ENCODE measurements around the gene TP53AIP1.

TP53AIP1 gene

GRCh38 chr11:128947773-128948172 lies 5.1 kb upstream of the TP53AIP1 start:
- in situ Hi-C loops (cut with MboI; ENCODE audit: low sequenced_read_pairs): no loop called here

DNA sequence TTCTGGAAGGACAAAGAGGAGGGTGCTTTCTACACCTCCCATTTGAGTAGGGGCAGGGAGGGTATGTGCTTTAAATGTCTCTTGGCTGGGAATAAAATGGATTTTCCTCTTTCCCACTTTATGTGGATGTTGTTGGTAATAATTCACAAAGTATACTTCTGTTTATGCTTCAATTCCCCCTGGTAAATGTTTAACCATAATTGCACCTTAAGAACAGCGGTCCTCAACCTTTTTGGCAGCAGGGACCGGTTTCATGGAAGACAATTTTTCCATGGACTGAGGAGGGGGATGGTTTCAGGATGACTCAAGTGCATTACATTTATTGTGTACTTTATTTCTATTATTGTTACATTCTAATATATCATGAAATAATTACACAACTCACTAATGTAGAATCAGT lies 4.0 kb upstream of the TP53AIP1 start:
- in situ Hi-C loops (cut with MboI; ENCODE audit: low sequenced_read_pairs): no loop called here

DNA sequence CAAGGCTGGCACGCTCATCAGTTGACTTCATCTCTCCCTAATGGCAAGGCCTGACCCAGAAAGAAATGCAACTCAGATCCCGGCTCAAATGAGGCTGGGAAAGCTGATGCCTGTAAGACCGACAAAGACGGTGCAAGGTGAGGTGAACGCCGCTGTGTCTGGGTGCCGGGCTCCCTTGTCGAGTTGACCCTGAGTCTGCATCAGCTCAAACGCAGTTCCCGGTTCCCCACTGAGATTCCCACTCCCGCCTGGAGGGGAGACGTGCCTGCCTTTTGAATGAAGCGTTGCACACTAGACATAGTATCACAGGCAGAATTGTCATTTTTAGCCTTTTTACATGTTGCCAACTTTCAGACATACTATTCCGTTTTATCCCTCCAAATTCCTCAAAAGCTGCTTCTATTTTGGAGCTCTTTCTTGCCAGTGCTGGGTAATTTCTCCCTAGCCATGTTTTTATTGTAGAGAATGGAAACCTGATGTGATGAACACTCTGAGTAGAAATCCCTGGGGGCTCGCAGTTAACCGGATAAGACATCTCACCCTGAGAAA lies 831 bp upstream of the TP53AIP1 start:
- in situ Hi-C loops (cut with MboI; ENCODE audit: low sequenced_read_pairs): no loop called here

- in situ Hi-C loops (cut with MboI; ENCODE audit: low sequenced_read_pairs): no loop called here
Observed at GRCh38 chr11:128942272-128942612, 429 bp downstream of the TP53AIP1 start.

DNA sequence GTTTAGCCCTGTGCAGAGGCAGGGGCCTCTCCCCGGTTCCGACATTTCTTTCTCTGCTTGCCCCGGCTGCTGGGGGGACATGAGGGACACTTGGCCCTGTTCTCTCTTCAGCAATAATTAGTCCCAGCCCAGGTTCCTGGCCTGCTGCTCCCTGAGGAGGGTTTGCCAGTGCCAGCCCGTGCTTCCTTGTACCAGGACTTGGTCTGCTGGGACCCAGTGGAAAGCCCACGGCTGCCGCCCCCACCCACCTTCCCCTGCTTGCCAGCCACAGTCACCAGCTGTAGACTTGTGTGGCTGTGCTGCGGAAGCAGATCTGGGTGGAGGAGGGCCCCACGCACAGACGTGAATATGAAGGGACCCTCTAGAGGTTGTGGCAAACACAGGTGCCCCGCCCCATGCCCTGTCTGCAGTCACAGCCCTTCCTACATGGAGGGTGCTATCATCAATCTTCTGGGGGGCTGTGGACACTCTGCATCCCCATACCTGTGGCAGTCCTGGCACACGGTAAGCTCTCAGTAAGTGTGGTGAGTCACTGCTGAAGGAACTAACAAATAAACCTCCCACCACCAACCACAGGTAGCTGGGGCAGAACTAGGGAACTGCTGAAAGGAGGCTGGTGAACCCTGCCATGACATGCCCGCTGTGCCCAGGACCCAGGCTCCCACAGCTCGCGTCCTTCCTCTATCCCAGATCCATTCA lies 949 bp downstream of the TP53AIP1 start:
- in situ Hi-C loops (cut with MboI; ENCODE audit: low sequenced_read_pairs): no loop called here

DNA sequence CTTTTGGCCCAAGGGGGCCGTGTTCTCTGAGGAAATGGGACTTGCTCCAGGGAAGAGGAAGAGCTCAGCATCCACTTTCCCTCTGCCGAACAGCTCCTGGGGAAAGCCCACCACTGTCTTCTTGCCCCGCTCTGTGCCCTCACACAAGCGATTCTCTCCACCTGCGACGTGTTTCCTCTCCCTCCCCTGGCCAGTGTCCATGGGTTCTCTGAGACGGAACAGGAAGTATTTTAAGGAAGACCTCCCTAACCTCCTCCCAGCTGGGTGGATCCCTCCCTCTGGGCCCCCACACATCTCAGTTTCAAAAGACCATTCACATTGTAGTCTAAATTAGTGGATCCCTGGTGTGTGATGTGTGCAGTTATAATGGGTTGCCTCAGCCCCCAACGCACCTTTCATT lies 1.6 kb downstream of the TP53AIP1 start:
- in situ Hi-C loops (cut with MboI; ENCODE audit: low sequenced_read_pairs): no loop called here

- in situ Hi-C loops (cut with MboI; ENCODE audit: low sequenced_read_pairs): no loop called here
Observed at GRCh38 chr11:128940603-128941002, 2.1 kb downstream of the TP53AIP1 start.

- in situ Hi-C loops (cut with MboI; ENCODE audit: low sequenced_read_pairs): no loop called here
Observed at GRCh38 chr11:128940156-128940555, 2.5 kb downstream of the TP53AIP1 start.

GRCh38 chr11:128939591-128939990 lies 3.1 kb downstream of the TP53AIP1 start:
- in situ Hi-C loops (cut with MboI; ENCODE audit: low sequenced_read_pairs): no loop called here

DNA sequence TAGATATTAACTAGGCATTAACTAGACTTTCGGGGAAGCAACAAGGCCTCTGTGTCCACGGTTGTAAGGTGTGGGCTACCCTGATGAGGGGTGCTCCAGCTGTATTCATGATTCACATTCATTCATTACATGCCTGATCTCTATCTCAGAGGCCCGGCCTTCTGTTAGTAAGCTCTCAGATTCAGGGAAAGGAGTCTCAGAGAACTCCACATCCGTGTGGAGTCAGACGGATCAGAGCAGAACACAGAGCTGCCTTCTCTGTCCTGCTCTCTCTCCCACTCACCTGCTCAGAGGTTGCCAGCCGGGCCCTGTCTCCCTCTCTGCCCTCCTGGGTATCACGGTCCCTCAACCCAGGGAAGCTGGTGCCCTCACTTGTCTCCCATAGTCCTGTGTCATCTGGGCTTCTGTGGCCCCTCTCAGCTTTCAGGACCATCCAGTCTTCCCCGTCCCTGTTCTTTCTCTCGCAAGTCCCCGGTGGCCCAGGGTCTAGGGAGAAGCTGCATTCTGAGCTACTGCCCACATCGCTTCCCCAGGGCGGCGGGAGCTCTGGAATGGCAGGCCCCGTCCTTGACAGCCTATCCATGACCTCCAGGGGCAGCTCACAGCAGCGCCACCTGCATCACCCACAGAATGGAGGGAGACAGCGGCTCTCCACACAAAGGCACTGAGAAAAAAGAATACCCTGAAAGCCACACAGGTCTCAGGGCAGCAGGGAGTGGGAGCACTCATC lies 4.3 kb downstream of the TP53AIP1 start:
- in situ Hi-C loops (cut with MboI; ENCODE audit: low sequenced_read_pairs): no loop called here

DNA sequence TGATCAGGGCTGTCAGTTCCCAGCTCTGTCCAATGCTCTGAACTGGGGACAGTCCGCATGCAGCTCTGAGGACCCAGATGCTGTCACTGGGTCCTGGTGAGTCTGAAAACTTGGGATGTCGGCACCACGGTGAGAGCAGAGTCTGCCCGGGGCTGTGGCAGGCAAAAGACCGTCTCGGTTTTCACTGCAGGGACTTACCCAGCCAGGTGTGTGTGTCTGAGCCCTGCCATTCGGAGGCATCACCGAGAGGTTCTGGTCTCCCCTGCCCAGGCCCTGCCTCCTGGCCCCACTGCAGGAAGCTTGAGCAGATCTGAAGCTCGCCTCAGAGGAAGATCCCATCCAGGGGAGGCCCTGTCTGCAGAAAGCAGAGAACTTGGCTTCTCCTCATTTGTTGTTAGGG lies 5.2 kb downstream of the TP53AIP1 start:
- in situ Hi-C loops (cut with MboI; ENCODE audit: low sequenced_read_pairs): no loop called here

- in situ Hi-C loops (cut with MboI; ENCODE audit: low sequenced_read_pairs): no loop called here
Observed at GRCh38 chr11:128936606-128937251, 5.9 kb downstream of the TP53AIP1 start.

DNA sequence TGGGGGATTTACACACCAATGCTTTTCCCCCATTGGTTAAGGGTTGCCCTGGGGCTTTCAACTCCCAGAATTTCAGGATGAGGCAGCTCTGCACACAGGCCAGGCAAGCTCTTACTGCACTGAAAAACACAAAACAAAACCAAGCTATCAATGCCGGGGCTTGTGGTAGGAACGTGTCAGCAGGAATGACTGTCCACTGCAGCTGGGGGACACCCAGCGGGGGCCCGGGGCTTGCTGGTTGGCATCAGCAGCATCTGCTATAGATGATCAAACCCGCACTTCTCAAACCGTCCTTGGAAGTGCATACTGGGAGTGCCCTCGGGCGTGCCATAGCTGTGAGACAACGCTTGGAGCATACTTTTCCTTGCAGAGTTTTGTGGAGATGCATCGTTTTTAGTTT lies 7.7 kb downstream of the TP53AIP1 start:
- in situ Hi-C loops (cut with MboI; ENCODE audit: low sequenced_read_pairs): no loop called here

GRCh38 chr11:128934351-128934750 lies 8.3 kb downstream of the TP53AIP1 start:
- in situ Hi-C loops (cut with MboI; ENCODE audit: low sequenced_read_pairs): no loop called here

DNA sequence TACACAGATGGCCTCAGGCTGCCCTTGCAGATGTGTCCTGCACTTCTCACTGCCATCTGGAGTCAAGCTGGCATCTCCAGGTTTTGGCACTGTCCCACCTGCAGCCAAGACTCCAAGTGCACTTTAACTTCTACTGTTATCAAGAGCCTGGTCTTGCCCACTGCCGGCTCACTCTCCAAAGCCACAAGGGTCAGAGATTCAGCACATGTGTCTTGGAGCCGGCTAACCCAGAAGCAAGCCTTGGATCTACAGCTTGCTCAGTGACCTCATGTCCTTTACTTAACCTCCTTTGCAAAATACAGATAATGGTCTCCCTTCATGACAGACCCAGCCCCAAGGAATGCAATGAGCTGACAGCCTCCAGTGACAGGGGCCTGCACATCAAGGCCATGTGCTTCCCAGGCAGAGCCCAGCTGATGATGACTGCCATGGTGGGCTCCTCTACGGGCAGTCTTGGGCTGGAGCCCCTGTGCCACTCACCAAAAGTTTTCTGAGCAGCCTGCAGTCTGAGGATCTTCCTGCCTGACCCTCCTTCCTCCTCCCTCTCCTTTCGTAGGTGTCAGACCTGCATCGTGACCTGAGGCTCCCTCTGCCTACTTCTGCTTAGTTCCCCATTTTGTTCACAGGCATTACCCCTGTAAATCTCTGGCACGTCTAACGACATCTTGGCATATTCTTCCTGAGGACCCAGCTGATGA lies 9.0 kb downstream of the TP53AIP1 start:
- in situ Hi-C loops (cut with MboI; ENCODE audit: low sequenced_read_pairs): no loop called here

DNA sequence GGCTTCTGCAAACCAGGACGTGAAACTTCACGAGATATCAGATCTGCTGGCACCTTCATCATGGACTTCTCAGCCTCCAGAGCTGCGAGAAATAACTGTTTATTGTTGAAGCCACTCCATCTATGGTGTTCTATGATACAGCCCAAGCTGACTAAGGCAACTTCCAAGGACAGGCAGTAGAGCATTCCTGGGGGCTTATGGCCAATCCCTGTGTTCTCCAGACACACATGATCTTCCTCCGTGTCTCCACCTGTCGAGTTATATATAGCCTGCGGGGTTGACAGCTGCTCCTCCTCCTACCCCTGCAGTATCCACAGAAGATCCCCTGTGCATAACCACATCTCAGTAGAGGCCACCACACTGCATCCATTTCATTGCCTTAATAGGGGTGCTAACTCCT lies 11.0 kb downstream of the TP53AIP1 start:
- in situ Hi-C loops (cut with MboI; ENCODE audit: low sequenced_read_pairs): no loop called here

DNA sequence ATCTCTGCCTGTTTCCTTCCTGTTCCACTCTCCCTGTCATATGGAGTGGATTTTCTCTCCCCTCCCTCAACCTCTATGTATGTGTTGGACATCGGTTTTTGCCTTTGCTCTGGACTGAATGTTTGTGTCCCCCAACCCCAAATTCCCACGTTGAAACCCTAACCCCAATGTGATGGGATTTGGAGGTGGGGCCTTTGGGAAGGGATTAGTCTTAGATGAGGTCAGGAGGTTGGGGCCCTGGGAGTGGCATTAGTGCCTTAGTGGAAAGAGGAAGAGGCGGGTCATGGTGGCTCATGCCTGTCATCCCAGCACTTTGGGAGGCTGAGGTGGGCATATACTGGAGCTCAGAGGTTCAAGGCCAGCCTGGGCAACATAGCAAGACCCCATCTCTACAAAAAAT lies 11.6 kb downstream of the TP53AIP1 start:
- in situ Hi-C loops (cut with MboI; ENCODE audit: low sequenced_read_pairs): no loop called here

GRCh38 chr11:128929991-128930390 lies 12.7 kb downstream of the TP53AIP1 start:
- in situ Hi-C loops (cut with MboI; ENCODE audit: low sequenced_read_pairs): no loop called here

DNA sequence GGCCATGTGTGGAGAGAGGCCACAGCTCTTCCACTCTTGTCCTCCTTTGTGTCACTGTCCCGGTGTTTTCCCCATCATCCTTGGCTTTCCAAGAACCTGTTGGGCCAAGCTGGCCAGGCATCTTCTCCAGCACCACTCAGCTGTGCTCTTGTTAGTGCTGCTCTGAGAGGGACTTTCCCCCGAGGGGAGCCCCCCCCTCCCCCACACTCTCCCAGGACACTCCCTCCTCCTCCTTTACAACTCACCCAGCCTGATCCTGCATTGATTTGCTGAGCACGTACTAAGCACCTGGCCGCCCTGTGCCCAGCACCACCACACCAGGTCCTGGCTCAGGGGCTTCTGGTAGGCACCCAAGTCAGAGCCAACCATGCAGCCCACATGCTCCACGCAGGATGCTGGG lies 13.2 kb downstream of the TP53AIP1 start:
- in situ Hi-C loops (cut with MboI; ENCODE audit: low sequenced_read_pairs): no loop called here

DNA sequence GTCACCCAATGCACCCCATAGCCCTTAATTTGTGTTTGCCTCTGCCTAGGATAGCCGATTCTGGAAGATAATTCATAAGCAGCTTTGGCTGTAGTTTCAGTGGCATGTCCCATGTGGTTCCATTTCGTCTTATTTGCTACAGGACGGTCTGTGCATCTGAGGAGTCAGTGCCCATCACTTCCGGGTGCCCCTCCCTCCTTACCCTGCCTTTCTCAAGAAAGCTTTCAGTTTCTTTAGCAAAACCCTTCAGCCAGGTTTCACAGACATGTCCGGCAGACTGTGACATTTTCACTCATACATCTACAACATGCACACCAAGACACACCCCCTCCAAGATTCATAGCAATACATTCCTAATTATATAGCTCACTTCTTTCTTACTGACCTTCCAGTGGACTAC lies 14.3 kb downstream of the TP53AIP1 start:
- in situ Hi-C loops (cut with MboI; ENCODE audit: low sequenced_read_pairs): no loop called here

DNA sequence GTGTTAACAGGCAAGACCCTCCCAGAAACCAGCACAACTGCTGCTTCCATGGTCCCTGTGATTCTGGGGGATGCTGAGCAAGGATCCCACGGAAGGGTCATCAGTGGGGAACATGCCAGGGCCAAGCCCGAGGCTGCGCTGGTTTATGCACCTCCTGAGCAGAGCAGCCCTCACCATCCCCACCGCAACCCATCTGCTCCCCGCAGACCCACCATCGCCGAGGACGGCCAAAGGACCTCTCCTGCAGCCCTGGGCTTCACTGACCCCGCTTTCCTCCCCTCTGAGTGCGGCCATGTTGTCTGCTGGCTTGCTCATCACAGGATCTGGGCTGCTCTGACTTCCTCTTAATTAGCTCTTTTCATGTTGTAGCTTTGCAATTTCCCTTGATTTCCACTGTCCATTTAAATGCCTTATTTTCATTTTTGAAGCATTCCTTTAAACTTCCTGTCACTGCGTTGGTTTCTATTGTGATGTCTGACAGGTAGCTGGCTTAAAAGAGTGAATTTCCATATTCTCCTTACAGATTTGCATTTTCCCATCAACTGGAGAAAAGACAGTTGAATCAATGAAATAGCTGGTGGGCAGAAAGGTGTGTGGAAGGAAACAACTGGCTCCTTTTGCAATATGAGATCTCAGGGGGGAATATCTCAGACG lies 14.9 kb downstream of the TP53AIP1 start:
- in situ Hi-C loops (cut with MboI; ENCODE audit: low sequenced_read_pairs): no loop called here
